Retinal pigment epithelial cell (primary cell): ENCODE data around the gene MTHFR.

ENCODE experiments used
- DNase-seq: peaks from one replicate; pipeline ENCODE4 v3.0.0-alpha.2; 2010; ENCODE audit warnings: low read depth
- H3K4me3 ChIP-seq: 2 replicates; pipeline ENCODE4 v1.5.1; 2011; ENCODE audit warnings: mild to moderate bottlenecking, low read length, control low read depth, moderate library complexity
- CTCF ChIP-seq: conservative IDR thresholded peaks from 2 replicates; pipeline ENCODE4 v1.5.1; 2011; ENCODE audit warnings: low read depth, low read length, control low read depth, inconsistent platforms

Gene MTHFR

DNA sequence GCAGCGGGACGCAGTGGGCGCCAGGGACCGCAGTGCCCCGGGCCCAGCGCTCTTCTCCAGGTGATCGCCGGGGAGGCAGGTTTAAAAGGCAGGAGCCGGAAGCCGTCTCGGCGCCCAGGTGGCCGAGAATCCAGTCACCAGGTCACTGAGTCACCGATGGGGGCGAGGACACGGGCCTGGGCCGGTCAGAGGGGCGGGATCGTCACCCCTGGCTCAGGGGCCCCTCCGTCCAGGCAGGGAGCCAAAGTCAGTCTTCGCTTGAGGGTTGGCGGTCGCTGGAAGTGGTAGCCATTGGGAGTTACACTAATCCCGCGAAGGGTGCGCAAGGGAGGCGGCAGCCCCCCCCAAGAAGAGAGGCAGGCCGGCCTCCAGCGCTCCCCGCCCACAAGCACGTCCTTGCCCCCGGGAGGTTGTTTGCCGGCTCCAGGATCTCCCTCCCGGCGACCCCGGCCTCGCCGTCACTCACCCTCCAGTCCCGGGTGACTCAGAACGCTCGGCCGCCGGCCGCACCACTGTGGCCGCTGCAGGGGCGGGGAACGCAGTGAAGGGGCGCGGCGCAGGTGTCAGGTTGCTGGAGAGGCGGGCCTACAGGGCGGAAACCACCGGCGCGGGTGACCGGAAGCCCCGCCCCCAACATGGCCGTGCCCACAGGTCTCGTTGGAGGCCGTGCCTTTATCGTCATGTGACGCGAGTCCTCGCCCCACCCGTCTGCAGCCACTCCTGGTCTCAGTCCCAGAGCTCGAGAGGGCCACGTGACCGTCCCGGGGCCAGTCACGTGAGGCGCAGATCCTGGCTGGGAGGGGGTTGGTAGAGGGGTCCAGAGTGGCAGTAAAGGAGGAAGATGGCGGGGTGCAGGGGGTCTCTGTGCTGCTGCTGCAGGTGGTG is at the start of gene MTHFR, which contains the start of gene CLCN6:
Gene MTHFR, minus strand, starts transcription at position 543 of the 885 bp plus-strand sequence. CDS start 2,848 bp downstream, outside the sequence.
Gene CLCN6, plus strand, starts transcription at position 770 of the 885 bp plus-strand sequence. Its CDS starts 72 bp downstream, at position 842.
- no peak for TF ChIP-seq CTCF
- peak within 1 kb of the TSS; percentile 52 for H3K4me3 ChIP-seq
- DNase-seq = peak; percentile 96

- no peak for DNase-seq
- TF ChIP-seq CTCF = no peak
- no peak overlapping the region for H3K4me3 ChIP-seq
Observed at GRCh38 chr1:11855430-11855829, 49.7 kb upstream of the MTHFR start.

GRCh38 chr1:11854519-11854918 is 48.8 kb upstream of the MTHFR start:
- H3K4me3 ChIP-seq = no peak overlapping the region
- DNase-seq = no peak
- no peak for TF ChIP-seq CTCF

- no peak for DNase-seq
- H3K4me3 ChIP-seq = no peak overlapping the region
- TF ChIP-seq CTCF = no peak
Observed at GRCh38 chr1:11851180-11851579, 45.4 kb upstream of the MTHFR start.

- no peak overlapping the region for H3K4me3 ChIP-seq
- no peak for TF ChIP-seq CTCF
- DNase-seq = no peak
Observed at GRCh38 chr1:11850156-11850555, 44.4 kb upstream of the MTHFR start.

DNA sequence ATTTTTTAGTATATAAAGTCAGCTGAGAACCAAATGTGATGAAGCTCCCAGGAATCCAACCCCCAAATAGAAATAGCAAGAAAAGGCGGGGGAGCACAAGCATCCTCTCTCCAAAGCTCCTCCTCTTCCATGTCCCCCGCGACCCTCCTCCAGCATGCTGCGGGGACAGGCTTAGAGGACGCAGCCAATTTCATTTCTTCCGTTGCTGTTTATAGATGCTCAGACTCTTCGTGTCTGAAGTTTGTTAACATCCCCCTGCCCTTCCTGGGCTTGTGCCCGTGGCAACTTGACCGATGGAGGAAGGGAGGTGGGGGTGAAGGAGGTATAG is 42.6 kb upstream of the MTHFR start:
- TF ChIP-seq CTCF = no peak
- DNase-seq = no peak
- H3K4me3 ChIP-seq = no peak overlapping the region

- TF ChIP-seq CTCF = no peak
- H3K4me3 ChIP-seq = no peak within 1 kb of the TSS
- DNase-seq = no peak
Observed at GRCh38 chr1:11847667-11848372, 42.1 kb upstream of the MTHFR start, which contains the start of gene NPPA. Gene NPPA, minus strand, starts transcription at chr1:11847783. Its CDS starts 99 bp downstream, at chr1:11847684.
